Neural crest cell (in vitro differentiated cells): ENCODE results near the gene USE1. TPM values are rescaled to one million over a fixed set of nuclear protein-coding genes. Genes with fewer than 3 reads are reported as not detected.

ENCODE experiments used
- DNase-seq: peaks from one replicate; pipeline ENCODE4 v3.0.0; 2021; ENCODE audit warnings: low read depth, mixed read lengths, low spot score
- H3K27ac Mint-ChIP-seq: one replicate; pipeline ENCODE4 v1.8.0; 2021; ENCODE audit warnings: mild to moderate bottlenecking, mixed read lengths; ENCODE audit not compliant: unreplicated experiment
- H3K27me3 Mint-ChIP-seq: 2 replicates; pipeline ENCODE4 v1.8.0; 2021; ENCODE audit warnings: low read depth, mild to moderate bottlenecking, mixed read lengths
- H3K36me3 Mint-ChIP-seq: 2 replicates; pipeline ENCODE4 v1.8.0; 2021; ENCODE audit warnings: low read depth, mild to moderate bottlenecking, mixed read lengths
- H3K4me1 Mint-ChIP-seq: 2 replicates; pipeline ENCODE4 v1.8.0; 2021; ENCODE audit warnings: mixed read lengths
- H3K4me3 Mint-ChIP-seq: one replicate; pipeline ENCODE4 v1.8.0; 2021; ENCODE audit warnings: mild to moderate bottlenecking, mixed read lengths
- H3K9me3 Mint-ChIP-seq: 2 replicates; pipeline ENCODE4 v1.8.0; 2021; ENCODE audit warnings: mixed read lengths
- CTCF ChIP-seq: fragments of 200-600 bp; sonication (generic); conservative IDR thresholded peaks from 2 replicates; pipeline ENCODE4 v1.5.0; 2021; ENCODE audit warnings: antibody characterized with exemption, mild to moderate bottlenecking
- total RNA-seq: library from RNA; stranded (reverse); gene quantifications from 2 replicates; pipeline ENCODE4 v1.2.1, GENCODE V29; 2021

The USE1 gene
- total RNA-seq, 1 donor from 2014 or later = 15.7 TPM

- Mint-ChIP-seq H3K27me3 (no peaks in the 10 kb centered on the region), H3K4me3 (no peak overlapping the region), H3K27ac (no peak overlapping the region), H3K4me1 (no peaks in the 10 kb centered on the region), H3K9me3 (no peaks in the 10 kb centered on the region), H3K36me3 (peaks cover 25% of the 10 kb centered on the region)
- TF ChIP-seq CTCF = no peak
- DNase-seq = no peak
Observed at GRCh38 chr19:17206736-17207581, 8.2 kb upstream of the USE1 start.

- peak; percentile 31 for DNase-seq
- Mint-ChIP-seq H3K27ac (no peak overlapping the region), H3K9me3 (no peaks in the 10 kb centered on the region), H3K36me3 (peaks cover 21% of the 10 kb centered on the region), H3K4me1 (peaks cover under 1% of the 10 kb centered on the region), H3K27me3 (no peaks in the 10 kb centered on the region), H3K4me3 (peak overlapping the region; percentile 29)
- TF ChIP-seq CTCF = no peak
Observed at GRCh38 chr19:17209126-17210036, 5.8 kb upstream of the USE1 start.

GRCh38 chr19:17210296-17210695 lies 4.9 kb upstream of the USE1 start:
- Mint-ChIP-seq H3K4me1 (peaks cover 9% of the 10 kb centered on the region), H3K36me3 (peaks cover 21% of the 10 kb centered on the region), H3K27me3 (peaks cover 3% of the 10 kb centered on the region), H3K9me3 (no peaks in the 10 kb centered on the region), H3K27ac (no peak overlapping the region), H3K4me3 (no peak overlapping the region)
- no peak for DNase-seq
- TF ChIP-seq CTCF = no peak

GRCh38 chr19:17211547-17212446 lies 3.4 kb upstream of the USE1 start:
- Mint-ChIP-seq H3K4me3 (peak overlapping the region; percentile 1), H3K36me3 (peaks cover 21% of the 10 kb centered on the region), H3K9me3 (no peaks in the 10 kb centered on the region), H3K27me3 (peaks cover 3% of the 10 kb centered on the region), H3K4me1 (peaks cover 16% of the 10 kb centered on the region), H3K27ac (no peak overlapping the region)
- no peak for DNase-seq
- no peak for TF ChIP-seq CTCF

- peaks cover 17% of the 10 kb centered on the region for H3K36me3 Mint-ChIP-seq
- no peaks in the 10 kb centered on the region for H3K9me3 Mint-ChIP-seq
- H3K4me1 Mint-ChIP-seq = peaks cover 16% of the 10 kb centered on the region
- H3K27me3 Mint-ChIP-seq = peaks cover 3% of the 10 kb centered on the region
- TF ChIP-seq CTCF = no peak
- no peak overlapping the region for H3K27ac Mint-ChIP-seq
- H3K4me3 Mint-ChIP-seq = peak overlapping the region; percentile 19
- DNase-seq = no peak
Observed at GRCh38 chr19:17213334-17213733, 1.8 kb upstream of the USE1 start.
